GM23248 (cell line): Measurements from ENCODE around the gene PARD3B. TPM values are rescaled to one million over a fixed set of nuclear protein-coding genes. Genes with fewer than 3 reads are reported as not detected.

Experiments used
- DNase-seq: peaks from one replicate; pipeline ENCODE4 v3.0.0-alpha.2; 2015
- H2AFZ ChIP-seq: fragments of 200-600 bp; sonication (generic); 2 replicates; pipeline ENCODE4 v1.6.1; 2016; ENCODE audit warnings: antibody characterized with exemption
- H3F3A ChIP-seq: fragments of 200-600 bp; sonication (generic); 2 replicates; pipeline ENCODE4 v1.6.1; 2016; ENCODE audit warnings: mild to moderate bottlenecking, antibody characterized with exemption, mixed run types; ENCODE audit not compliant: insufficient read depth
- H3K27ac ChIP-seq: fragments of 200-600 bp; sonication (generic); 2 replicates; pipeline ENCODE4 v1.5.1; 2016; ENCODE audit warnings: mild to moderate bottlenecking
- H3K27me3 ChIP-seq: fragments of 200-600 bp; sonication (generic); replicated peaks from 2 replicates; pipeline ENCODE4 v1.6.1; 2016; ENCODE audit warnings: mild to moderate bottlenecking; ENCODE audit not compliant: insufficient read depth
- H3K36me3 ChIP-seq: fragments of 200-600 bp; sonication (generic); 2 replicates; pipeline ENCODE4 v1.6.1; 2016; ENCODE audit warnings: low read depth, mild to moderate bottlenecking
- H3K4me1 ChIP-seq: fragments of 200-600 bp; sonication (generic); 2 replicates; pipeline ENCODE4 v1.6.1; 2016; ENCODE audit warnings: mild to moderate bottlenecking; ENCODE audit not compliant: insufficient read depth
- H3K4me2 ChIP-seq: fragments of 200-600 bp; sonication (generic); one replicate; pipeline ENCODE4 v1.6.1; 2016; ENCODE audit warnings: mild to moderate bottlenecking; ENCODE audit not compliant: unreplicated experiment
- H3K4me3 ChIP-seq: fragments of 200-600 bp; sonication (generic); 2 replicates; pipeline ENCODE4 v1.5.1; 2016; ENCODE audit warnings: mild to moderate bottlenecking
- H3K79me2 ChIP-seq: fragments of 200-600 bp; sonication (generic); 2 replicates; pipeline ENCODE4 v1.6.1; 2016; ENCODE audit warnings: mild to moderate bottlenecking; ENCODE audit not compliant: insufficient read depth
- H3K9ac ChIP-seq: fragments of 200-600 bp; sonication (generic); 2 replicates; pipeline ENCODE4 v1.6.1; 2016; ENCODE audit warnings: mild to moderate bottlenecking
- H3K9me2 ChIP-seq: fragments of 200-600 bp; sonication (generic); 2 replicates; pipeline ENCODE4 v1.6.1; 2016; ENCODE audit warnings: mixed run types, mild to moderate bottlenecking, moderate library complexity; ENCODE audit not compliant: insufficient read depth
- H3K9me3 ChIP-seq: fragments of 200-600 bp; sonication (generic); one replicate; pipeline ENCODE4 v1.6.1; 2017; ENCODE audit warnings: low read depth
- H4K20me1 ChIP-seq: fragments of 200-600 bp; sonication (generic); 2 replicates; pipeline ENCODE4 v1.6.0; 2016; ENCODE audit not compliant: insufficient read depth
- EZH2 ChIP-seq: fragments of 200-600 bp; sonication (generic); IDR thresholded peaks from 2 replicates; pipeline ENCODE4 v1.6.1; 2018; ENCODE audit warnings: antibody characterized with exemption, mild to moderate bottlenecking; ENCODE audit not compliant: insufficient read depth, poor library complexity, severe bottlenecking
- EZH2phosphoT487 ChIP-seq: fragments of 200-600 bp; sonication (generic); IDR thresholded peaks from 2 replicates; pipeline ENCODE4 v1.6.1; 2018; ENCODE audit warnings: antibody characterized with exemption, moderate library complexity, mild to moderate bottlenecking, low read depth; ENCODE audit not compliant: insufficient read depth
- WGBS, 2 experiments: methylation state at CpG; one replicate each; pipeline ENCODE4 v1.1.6; 2015 to 2017; ENCODE audit warnings: low lambda C conversion rate in 2 of 2, low coverage in 1 of 2; ENCODE audit errors: missing lambda C conversion rate in 2 of 2; 5-methylcytosine and 5-hydroxymethylcytosine counted together
- in situ Hi-C: fragments of 300-500 bp; cut with MboI; formaldehyde crosslinking; loops from 2 replicates; pipeline ENCODE4 v1.15.0; 2020
- polyA plus RNA-seq: library from polyadenylated mRNA; unstranded; fragments of >200 nt; fragmentation: Nextera tagmentation; extraction: Ambion mirVana; gene quantifications from 2 replicates; pipeline ENCODE4 v1.2.1, GENCODE V29; 2016
- total RNA-seq: library from RNA; depleted of rRNA; stranded (reverse); fragments of >200 nt; shearing (Covaris generic); gene quantifications from 2 replicates; pipeline ENCODE4 v1.2.3, GENCODE V29; 2014

PARD3B gene
- total and polyA plus RNA-seq, 2 experiments from 2014 or later = 2.5 to 6.9 TPM

- H3K9me2 ChIP-seq = no peaks in the 10 kb centered on the region; the same call in 1 of the 2 replicates
- H3K9me3 ChIP-seq = no peaks in the 10 kb centered on the region
- H3K36me3 ChIP-seq = no peaks in the 10 kb centered on the region
- WGBS, 2 experiments = 96 to 100% methylated on average over 1 of the region's 1 CpG
- H3K9ac ChIP-seq = no peak overlapping the region
- no peaks in the 10 kb centered on the region for H3K27me3 ChIP-seq
- TF ChIP-seq EZH2 = no peak
- no peak for TF ChIP-seq EZH2phosphoT487
- no peak overlapping the region for H3K27ac ChIP-seq
- no peak overlapping the region for H3K4me2 ChIP-seq
- H3K4me1 ChIP-seq = peaks cover 15% of the 10 kb centered on the region
- H4K20me1 ChIP-seq = no peaks in the 10 kb centered on the region
- H2AFZ ChIP-seq = no peak overlapping the region
- no peak for DNase-seq
- no peaks in the 10 kb centered on the region for H3K79me2 ChIP-seq
- H3F3A ChIP-seq = peaks cover 9% of the 10 kb centered on the region
- no peak overlapping the region for H3K4me3 ChIP-seq
- in situ Hi-C loops = no loop called here
Measured at GRCh38 chr2:204657024-204657423, 111.7 kb downstream of the PARD3B start.

- Histone ChIP-seq H3K4me1 (peaks cover 27% of the 10 kb centered on the region), H4K20me1 (no peaks in the 10 kb centered on the region), H3K9ac (no peak overlapping the region), H3K4me3 (no peak overlapping the region), H3K9me2 (no peaks in the 10 kb centered on the region; the same call in 1 of the 2 replicates), H3F3A (peaks cover 27% of the 10 kb centered on the region), H3K27me3 (no peaks in the 10 kb centered on the region), H3K9me3 (no peaks in the 10 kb centered on the region), H3K27ac (no peak overlapping the region), H2AFZ (no peak overlapping the region), H3K4me2 (no peak overlapping the region), H3K36me3 (no peaks in the 10 kb centered on the region), H3K79me2 (no peaks in the 10 kb centered on the region)
- no peak for DNase-seq
- WGBS, 2 experiments = 93 to 97% methylated on average over 5 of the region's 5 CpGs
- TF ChIP-seq EZH2 (no peak), EZH2phosphoT487 (no peak)
- in situ Hi-C loops = no loop called here
Measured at GRCh38 chr2:204662956-204663355, 117.7 kb downstream of the PARD3B start.

- Histone ChIP-seq H3F3A (peaks cover 27% of the 10 kb centered on the region), H3K27ac (peak overlapping the region; percentile 76), H3K4me1 (peaks cover 27% of the 10 kb centered on the region), H3K4me3 (no peak overlapping the region), H3K9me2 (no peaks in the 10 kb centered on the region; the same call in 1 of the 2 replicates), H3K36me3 (no peaks in the 10 kb centered on the region), H3K27me3 (no peaks in the 10 kb centered on the region), H2AFZ (peak overlapping the region; percentile 29; the same call in 1 of the 2 replicates), H3K9ac (peak overlapping the region; percentile 18; the same call in 1 of the 2 replicates), H3K79me2 (no peaks in the 10 kb centered on the region), H3K9me3 (no peaks in the 10 kb centered on the region), H4K20me1 (no peaks in the 10 kb centered on the region), H3K4me2 (peak overlapping the region; percentile 79)
- no peak for DNase-seq
- WGBS, 2 experiments = 27 to 28% methylated on average over 2 of the region's 2 CpGs
- in situ Hi-C loops = no loop called here
- TF ChIP-seq EZH2phosphoT487 (no peak), EZH2 (no peak)
Measured at GRCh38 chr2:204663816-204664425, 118.6 kb downstream of the PARD3B start.

- Histone ChIP-seq H2AFZ (peak overlapping the region; percentile 29), H3K9ac (peak overlapping the region; percentile 18; the same call in 1 of the 2 replicates), H3K4me2 (peak overlapping the region; percentile 79), H3K9me3 (no peaks in the 10 kb centered on the region), H3K27me3 (no peaks in the 10 kb centered on the region), H3F3A (peaks cover 27% of the 10 kb centered on the region), H3K79me2 (no peaks in the 10 kb centered on the region), H3K4me1 (peaks cover 32% of the 10 kb centered on the region), H4K20me1 (no peaks in the 10 kb centered on the region), H3K36me3 (no peaks in the 10 kb centered on the region), H3K27ac (peak overlapping the region; percentile 76), H3K9me2 (no peaks in the 10 kb centered on the region; the same call in 1 of the 2 replicates), H3K4me3 (peak overlapping the region; percentile 29)
- in situ Hi-C loops = no loop called here
- 0% methylated on average over 1 of the region's 1 CpG for WGBS, 2 experiments
- TF ChIP-seq EZH2 (no peak), EZH2phosphoT487 (no peak)
- peak; percentile 69 for DNase-seq
Measured at GRCh38 chr2:204664708-204665121, 119.4 kb downstream of the PARD3B start.
